Renal cortex interstitium (tissue), 11 donors: Measurements from ENCODE around the gene JMJD4. TPM values are rescaled to one million over a fixed set of nuclear protein-coding genes. Genes with fewer than 3 reads are reported as not detected.

Experiments
- DNase-seq, 11 donors: peaks; one replicate each; pipeline ENCODE4 v3.0.0-alpha.2; 2013; ENCODE audit warnings: low read depth in 9 of 11, low spot score in 4 of 11; ENCODE audit errors: extremely low read depth in 1 of 11
- polyA plus RNA-seq, 3 donors: library from polyadenylated mRNA; unstranded; fragments of 120-200 nt; gene quantifications; one replicate each; pipeline ENCODE4 v1.2.1, GENCODE V29; 2013; ENCODE audit not compliant: insufficient read length in 3 of 3

Gene JMJD4
- polyA plus RNA-seq, 3 donors, result 14.2 to 19.6 (median 17.4) TPM

GRCh38 chr1:227758366-227758765 is 23.3 kb upstream of the JMJD4 start:
- DNase-seq, result no peak

GRCh38 chr1:227757781-227758180 is 22.7 kb upstream of the JMJD4 start:
- no peak for DNase-seq

DNA sequence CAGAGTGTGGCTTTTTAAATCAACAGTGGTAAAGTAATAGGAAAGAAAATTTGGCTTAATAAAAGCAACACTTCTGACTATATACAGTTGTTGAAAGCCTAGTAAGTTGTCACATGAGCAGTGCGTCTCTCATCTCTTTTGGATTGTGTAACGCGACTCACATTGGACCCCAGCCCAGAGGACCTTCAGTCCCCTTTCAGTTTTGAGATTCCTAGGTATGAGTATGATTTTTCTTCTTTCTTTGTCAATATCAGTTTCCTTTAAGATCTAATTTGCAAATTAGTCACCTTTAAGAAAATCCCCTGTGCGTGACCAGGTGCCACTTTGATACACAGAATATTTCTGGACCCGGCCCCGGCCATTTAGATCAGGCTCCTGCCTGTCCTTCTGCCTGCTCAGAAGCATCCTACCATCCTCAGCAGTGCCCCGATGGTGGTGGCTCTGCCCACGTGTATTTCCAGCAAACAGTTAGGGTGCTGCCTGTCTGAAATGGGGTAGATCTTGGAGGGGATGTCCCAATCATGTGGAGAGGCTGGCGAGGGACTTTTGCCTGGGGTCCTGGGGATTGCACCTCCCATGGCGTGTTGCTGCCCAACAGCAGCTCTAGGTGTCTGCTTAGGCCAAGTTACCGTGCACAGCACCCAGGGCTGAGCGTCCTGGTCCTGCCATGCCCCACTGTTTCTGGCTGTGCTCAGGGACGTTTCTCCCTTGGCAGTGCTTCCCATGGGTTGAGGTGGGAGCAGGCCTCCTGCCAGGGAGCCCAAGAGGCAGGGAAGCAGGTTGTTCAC is 21.3 kb upstream of the JMJD4 start:
- no peak for DNase-seq

GRCh38 chr1:227754958-227755357 is 19.9 kb upstream of the JMJD4 start:
- no peak for DNase-seq

DNA sequence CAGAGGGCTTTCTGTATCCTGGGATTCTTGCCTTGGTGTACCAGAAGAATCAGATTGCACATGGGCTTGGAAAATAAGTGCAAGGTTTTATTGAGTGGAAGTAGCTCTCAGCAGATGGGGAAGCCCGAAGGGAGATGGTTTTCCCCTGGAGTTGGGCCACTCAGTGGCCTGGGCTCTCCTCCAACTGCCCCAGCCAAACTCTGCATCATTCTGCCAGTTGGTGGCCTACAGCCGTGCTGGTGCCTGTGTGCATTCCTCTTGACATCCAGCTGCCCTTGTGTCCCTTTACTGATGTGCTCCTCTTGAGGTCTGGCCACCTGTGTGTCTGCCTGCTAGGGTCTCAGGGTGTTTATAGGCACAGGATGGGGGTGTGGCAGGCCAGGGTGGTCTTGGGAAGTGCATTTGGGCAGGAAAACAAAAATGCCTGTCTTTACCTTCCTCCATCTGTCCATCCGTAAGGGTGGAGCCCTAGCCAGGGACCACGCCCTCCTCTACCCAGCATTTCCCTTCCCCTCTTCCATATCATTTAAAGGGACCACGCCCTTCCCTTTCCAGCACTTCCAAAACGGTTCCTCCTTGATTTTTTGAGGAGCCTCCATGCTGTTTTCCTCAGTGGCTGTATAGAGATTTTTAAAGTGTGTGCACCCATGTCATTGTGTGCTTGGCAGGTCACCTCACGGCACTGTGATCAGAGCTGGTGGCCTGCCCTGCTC is 19.1 kb upstream of the JMJD4 start:
- no peak for DNase-seq

GRCh38 chr1:227749916-227750710 is 15.0 kb upstream of the JMJD4 start:
- DNase-seq, result no peak

DNA sequence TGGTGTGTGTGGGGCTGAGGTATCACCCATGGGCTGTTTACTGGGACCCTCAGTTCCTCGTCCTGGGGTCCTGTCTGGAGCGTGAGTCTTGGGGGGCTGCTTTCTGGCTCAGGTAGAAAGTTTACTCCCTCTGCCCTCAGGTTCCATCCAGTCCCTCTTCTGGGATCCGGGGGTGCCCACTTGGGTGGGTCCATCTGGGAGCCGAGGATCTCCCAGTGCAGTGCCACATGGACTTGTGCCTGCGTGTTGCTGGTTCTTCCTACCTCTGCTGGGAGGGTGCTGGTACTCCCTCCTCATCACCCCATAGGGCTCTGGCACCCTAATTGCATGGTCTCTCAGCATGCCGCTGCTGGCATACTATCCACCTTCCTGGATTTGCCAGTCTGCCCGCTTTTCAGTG is 14.1 kb upstream of the JMJD4 start:
- no peak for DNase-seq

GRCh38 chr1:227748496-227749182 is 13.5 kb upstream of the JMJD4 start:
- DNase-seq, result no peak

DNA sequence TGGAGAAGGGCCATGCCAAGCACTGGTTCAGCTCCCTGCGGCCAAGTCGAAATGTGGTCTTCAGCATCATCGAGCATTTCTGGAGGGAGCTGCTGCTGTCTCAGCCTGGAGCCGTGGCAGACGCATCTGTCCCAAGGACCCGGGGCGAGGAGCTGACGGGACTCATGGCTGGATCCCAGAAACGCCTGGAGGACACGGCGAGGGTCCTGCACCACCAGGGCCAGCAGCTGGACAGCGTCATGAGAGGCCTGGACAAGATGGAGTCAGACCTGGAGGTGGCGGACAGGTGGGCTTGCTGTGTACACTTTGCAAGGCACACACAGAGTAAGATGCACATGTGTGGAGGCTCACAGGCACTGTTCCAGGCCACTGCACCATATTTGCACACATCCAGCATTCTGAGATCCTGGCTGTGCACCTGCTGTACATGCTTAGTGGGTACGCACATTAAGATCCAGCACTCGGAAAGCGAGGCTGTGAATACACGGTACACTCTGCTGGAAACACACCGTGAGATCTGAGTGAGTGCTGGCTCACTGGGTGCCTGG is 12.9 kb upstream of the JMJD4 start:
- DNase-seq, result no peak

GRCh38 chr1:227747382-227747781 is 12.3 kb upstream of the JMJD4 start:
- no peak for DNase-seq

- DNase-seq, result no peak
Measured at GRCh38 chr1:227746676-227747075, 11.6 kb upstream of the JMJD4 start.

GRCh38 chr1:227745568-227746265 is 10.6 kb upstream of the JMJD4 start:
- no peak for DNase-seq

DNA sequence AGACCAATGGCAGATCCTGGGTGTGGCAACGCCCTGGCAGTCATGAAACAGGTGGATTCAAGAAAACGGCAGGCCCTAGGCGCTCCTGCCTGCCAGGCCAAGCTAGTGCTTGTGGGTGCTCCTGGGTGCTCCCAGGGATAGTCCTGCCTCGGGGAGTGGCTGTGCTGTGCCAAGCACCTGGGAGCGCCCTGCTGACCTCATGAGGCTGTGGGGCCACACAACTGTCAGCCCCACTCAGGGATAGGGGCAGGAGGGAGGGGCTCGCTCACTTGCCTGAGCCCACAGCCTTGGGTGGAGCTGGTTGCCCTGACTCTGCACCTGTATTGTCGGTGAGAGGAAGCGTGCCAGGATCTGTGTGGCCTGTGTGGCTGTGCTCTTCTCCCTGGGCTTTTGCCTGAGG is 9.6 kb upstream of the JMJD4 start:
- DNase-seq, result no peak

DNA sequence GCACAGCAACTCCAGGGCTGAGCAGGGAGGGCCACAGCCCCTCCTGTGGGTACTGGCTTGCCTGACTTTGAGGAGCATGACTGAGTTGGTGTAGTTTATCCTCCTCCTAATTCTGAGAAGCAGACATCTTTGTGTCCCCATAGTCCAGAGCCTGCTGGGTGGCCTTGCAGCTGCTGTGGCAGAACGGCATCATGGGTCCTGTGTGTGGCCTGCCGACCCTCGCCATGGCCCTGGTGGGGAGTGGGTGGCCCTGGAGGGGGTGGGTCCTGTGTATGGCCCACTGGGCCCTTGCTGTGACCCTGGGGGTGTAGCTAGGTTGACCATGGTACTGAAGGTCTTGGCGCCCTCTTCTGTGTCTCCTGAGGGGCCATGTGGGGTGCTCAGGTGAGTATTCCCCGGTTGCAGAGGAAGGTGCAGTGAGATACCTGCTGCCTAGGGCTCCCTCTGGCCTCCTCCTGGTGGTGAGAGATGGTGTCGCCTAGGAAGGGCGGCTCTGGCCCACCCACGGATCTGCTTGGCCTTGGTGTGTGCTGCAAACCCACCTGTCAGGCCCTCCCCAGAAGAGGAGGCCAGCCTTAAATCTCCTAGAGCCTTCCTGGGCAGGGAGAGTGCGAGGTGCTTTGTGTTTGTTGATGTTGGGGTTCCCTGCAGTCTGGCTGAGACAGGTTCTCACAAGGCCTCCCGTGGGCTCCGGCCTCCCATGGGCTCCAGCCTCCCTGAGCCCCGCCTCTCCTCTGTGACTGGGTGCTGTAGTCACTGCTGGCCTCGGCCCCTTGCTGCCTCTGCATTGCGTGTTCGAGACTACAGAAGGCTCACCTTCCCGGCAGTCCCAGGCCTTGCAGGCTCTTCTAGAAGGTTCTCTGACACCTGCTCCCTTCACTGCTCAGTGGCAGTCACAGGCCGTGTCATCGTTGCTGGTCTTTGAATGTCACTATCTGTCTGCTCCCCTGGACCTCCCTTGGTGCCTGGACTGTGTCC is 7.9 kb upstream of the JMJD4 start:
- no peak for DNase-seq

DNA sequence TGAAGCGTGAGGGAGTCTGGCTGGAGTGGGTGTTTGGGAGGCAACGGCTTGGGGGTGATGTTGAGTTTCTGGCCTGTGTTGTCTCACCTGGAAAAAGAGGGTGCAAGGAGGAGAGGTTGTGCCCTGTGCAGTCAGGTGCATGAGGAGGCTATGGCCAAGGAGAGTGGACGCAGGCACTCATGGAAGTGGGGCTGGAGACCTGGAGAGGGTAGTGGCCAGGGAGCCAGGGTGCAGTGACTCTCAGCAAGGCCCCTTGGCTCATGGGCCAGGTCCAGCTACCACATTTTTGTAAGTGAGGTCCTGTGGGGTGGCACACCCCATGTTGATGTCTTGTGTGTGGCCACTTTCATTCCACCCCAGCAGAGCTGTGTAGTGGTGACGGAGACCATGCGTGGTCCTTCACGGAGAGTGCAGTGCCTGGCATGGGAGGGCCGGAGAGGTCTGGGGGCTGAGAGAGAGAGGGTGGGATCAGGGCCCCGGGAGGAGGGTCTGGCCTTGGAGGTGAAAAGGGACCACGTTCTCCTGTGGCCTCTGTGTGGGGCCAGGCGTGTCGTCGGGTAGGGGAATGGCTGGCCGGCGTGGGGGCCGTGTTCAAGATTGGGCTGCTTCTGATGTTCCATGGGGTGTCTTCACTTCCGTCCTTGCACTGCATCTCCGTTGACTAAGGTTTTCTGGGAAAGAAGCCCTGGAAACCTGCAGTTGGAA is 6.2 kb upstream of the JMJD4 start:
- no peak for DNase-seq

DNA sequence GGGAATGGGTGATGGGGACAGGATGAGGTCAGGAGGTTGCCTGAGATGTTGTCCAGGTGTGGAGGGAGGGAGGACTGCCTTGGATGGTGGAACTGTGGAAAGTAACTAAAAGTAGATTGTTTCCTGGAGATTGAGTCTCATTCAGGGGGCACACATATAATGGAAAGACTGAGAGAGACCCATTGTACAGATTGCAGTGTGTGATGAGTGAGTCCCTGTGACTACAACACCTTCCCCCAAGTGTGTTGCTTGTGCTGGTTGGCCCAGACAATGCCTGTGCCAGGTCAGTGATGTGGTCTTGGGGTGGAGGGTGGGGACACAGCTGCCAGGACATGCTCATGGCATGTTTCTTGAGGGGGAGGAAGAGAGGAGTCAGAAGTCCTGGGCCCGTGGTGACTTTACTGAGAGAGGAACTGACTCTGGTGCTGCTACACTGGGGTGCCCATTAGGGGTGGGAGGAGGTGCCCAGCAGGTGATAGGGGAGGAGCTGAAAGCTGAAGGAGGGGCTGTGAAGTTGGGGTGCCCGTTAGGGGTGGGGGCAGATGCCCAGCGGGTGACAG is 5.4 kb upstream of the JMJD4 start:
- DNase-seq, result no peak
